Caco-2 (cell line): ENCODE measurements around the gene EPS15. TPM values are rescaled to one million over a fixed set of nuclear protein-coding genes. Genes with fewer than 3 reads are reported as not detected.
A peak's percentile ranks its signal among the peaks of the same experiment; 100 is the strongest.

Source experiments
- Bru-seq: library from RNA; stranded (reverse); fragments of 400-500 nt; gene quantifications from one replicate; lab custom pipeline; 2021; lab: Mats Ljungman, UMichigan
- BruChase-seq, 2 experiments: library from RNA; stranded (reverse); fragments of 400-500 nt; gene quantifications; one replicate each; lab custom pipeline; 2021; lab: Mats Ljungman, UMichigan
- BruUV-seq: library from RNA; stranded (reverse); fragments of 400-500 nt; replicated peaks from 2 replicates; lab custom pipeline; 2021; lab: Mats Ljungman, UMichigan
- CTCF ChIA-PET: fragments of 300-600 bp; sonication (Branson Sonifier 250); formaldehyde crosslinking; loops from one replicate; lab custom pipeline; 2022; ENCODE audit warnings: antibody characterized with exemption; lab: Charles Lee
- POLR2A ChIA-PET: fragments of 300-600 bp; sonication (Branson Sonifier 250); formaldehyde crosslinking; loops from one replicate; lab custom pipeline; 2022; ENCODE audit warnings: antibody characterized with exemption; lab: Charles Lee
- DNase-seq, 2 experiments: peaks; one replicate each; pipeline versions ENCODE4 v3.0.0 to v3.0.0-alpha.2; 2020 to 2022
- H3K27me3 ChIP-seq: replicated peaks from 2 replicates; pipeline ENCODE4 v1.6.0; 2011; ENCODE audit warnings: low read length; ENCODE audit not compliant: control insufficient read depth, insufficient read depth
- H3K36me3 ChIP-seq: 2 replicates; pipeline ENCODE4 v1.5.1; 2011; ENCODE audit warnings: low read length; ENCODE audit not compliant: control insufficient read depth, insufficient read depth
- H3K4me1 ChIP-seq: fragments of 250-450 bp; sonication (Bioruptor Pico); 2 replicates; pipeline ENCODE4 v1.5.1; 2020; ENCODE audit warnings: mild to moderate bottlenecking
- H3K4me3 ChIP-seq: 2 replicates; pipeline ENCODE4 v1.5.1; 2011; ENCODE audit warnings: low read depth, mild to moderate bottlenecking, control low read depth, low read length
- H3K9me3 ChIP-seq: fragments of 250-450 bp; sonication (Bioruptor Pico); 2 replicates; pipeline ENCODE4 v1.5.1; 2020; ENCODE audit warnings: mild to moderate bottlenecking, moderate library complexity
- H3K27ac Mint-ChIP-seq: one replicate; pipeline ENCODE4 v1.8.0; 2022; ENCODE audit warnings: mixed read lengths; ENCODE audit not compliant: unreplicated experiment
- H3K27me3 Mint-ChIP-seq: one replicate; pipeline ENCODE4 v1.8.0; 2022; ENCODE audit warnings: mixed read lengths; ENCODE audit not compliant: insufficient read depth, unreplicated experiment
- H3K36me3 Mint-ChIP-seq: one replicate; pipeline ENCODE4 v1.8.0; 2022; ENCODE audit warnings: mild to moderate bottlenecking, mixed read lengths; ENCODE audit not compliant: insufficient read depth, unreplicated experiment
- H3K4me1 Mint-ChIP-seq: one replicate; pipeline ENCODE4 v1.8.0; 2022; ENCODE audit warnings: low read depth, mixed read lengths; ENCODE audit not compliant: unreplicated experiment
- H3K4me3 Mint-ChIP-seq: one replicate; pipeline ENCODE4 v1.8.0; 2022; ENCODE audit warnings: mild to moderate bottlenecking, moderate library complexity, mixed read lengths; ENCODE audit not compliant: unreplicated experiment
- H3K9me3 Mint-ChIP-seq: one replicate; pipeline ENCODE4 v1.8.0; 2022; ENCODE audit warnings: mixed read lengths; ENCODE audit not compliant: unreplicated experiment
- intact Hi-C: fragments of 100-400 bp; cut with micrococcal nuclease; formaldehyde crosslinking; loops from one replicate; pipeline ENCODE4 v1.10.0; 2022; ENCODE audit not compliant: unreplicated experiment
- long read RNA-seq: library from polyadenylated mRNA; stranded (forward); transcript quantifications from one replicate; pipeline ENCODE4 v2.0.0, GENCODE V29; 2022
- total RNA-seq: library from RNA; stranded (reverse); gene quantifications from 2 replicates; pipeline ENCODE4 v1.2.3, GENCODE V29; 2022
- TF ChIP-seq, protein P1 (sequence below), 2 experiments: fragments of 200-600 bp in 1 of 2; IDR thresholded peaks; 1 replicate in 1 of 2; 2 replicates in 1 of 2; pipeline versions ENCODE4 v1.5.1 to v1.8.0; 2011 to 2022; ENCODE audit warnings: antibody characterized with exemption in 1 of 2, control low read depth in 1 of 2, inconsistent platforms in 1 of 2, low read depth in 1 of 2, low read length in 1 of 2, mild to moderate bottlenecking in 1 of 2, moderate library complexity in 1 of 2; ENCODE audit not compliant: insufficient read depth in 1 of 2, severe bottlenecking in 1 of 2, unreplicated experiment in 1 of 2

The EPS15 gene
- total RNA-seq = 39.2 and 41.5 TPM in 2 replicates
- Bru-seq, nascent RNA = percentile 79 among the genes with signal in this experiment
- percentile 76 among the genes with signal in this experiment for BruChase-seq, experiment 1, labeled RNA remaining after a 2-hour chase
- BruChase-seq, experiment 2, labeled RNA remaining after a 6-hour chase = percentile 77 among the genes with signal in this experiment
- long read RNA-seq, full-length matches to known transcripts = 16 of 27 reads
- long read RNA-seq, partial matches to known transcripts = 5 of 27 reads
- long read RNA-seq, other reads (novel, unspliced or antisense) = 6 of 27 reads

- peak; percentile 88 to 91 for DNase-seq
- Mint-ChIP-seq H3K27ac (peak within 1 kb of the TSS; percentile 89), H3K9me3 (no peaks in the 10 kb centered on the region), H3K4me1 (peaks cover 11% of the 10 kb centered on the region), H3K27me3 (no peaks in the 10 kb centered on the region), H3K36me3 (peaks cover 15% of the 10 kb centered on the region), H3K4me3 (peak within 1 kb of the TSS; percentile 95)
- POLR2A ChIA-PET = interaction anchor here (1.0 to 1.2 kb wide), 2 partner anchors 13 to 16 kb away, joined by 4 read pairs; no protein-coding TSS in a partner anchor
- TF ChIP-seq, protein P1, sequence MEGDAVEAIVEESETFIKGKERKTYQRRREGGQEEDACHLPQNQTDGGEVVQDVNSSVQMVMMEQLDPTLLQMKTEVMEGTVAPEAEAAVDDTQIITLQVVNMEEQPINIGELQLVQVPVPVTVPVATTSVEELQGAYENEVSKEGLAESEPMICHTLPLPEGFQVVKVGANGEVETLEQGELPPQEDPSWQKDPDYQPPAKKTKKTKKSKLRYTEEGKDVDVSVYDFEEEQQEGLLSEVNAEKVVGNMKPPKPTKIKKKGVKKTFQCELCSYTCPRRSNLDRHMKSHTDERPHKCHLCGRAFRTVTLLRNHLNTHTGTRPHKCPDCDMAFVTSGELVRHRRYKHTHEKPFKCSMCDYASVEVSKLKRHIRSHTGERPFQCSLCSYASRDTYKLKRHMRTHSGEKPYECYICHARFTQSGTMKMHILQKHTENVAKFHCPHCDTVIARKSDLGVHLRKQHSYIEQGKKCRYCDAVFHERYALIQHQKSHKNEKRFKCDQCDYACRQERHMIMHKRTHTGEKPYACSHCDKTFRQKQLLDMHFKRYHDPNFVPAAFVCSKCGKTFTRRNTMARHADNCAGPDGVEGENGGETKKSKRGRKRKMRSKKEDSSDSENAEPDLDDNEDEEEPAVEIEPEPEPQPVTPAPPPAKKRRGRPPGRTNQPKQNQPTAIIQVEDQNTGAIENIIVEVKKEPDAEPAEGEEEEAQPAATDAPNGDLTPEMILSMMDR (IDR thresholded peaks at IDR 0.05; ENCODE audit: insufficient read depth in 1 of 2, low read depth in 1 of 2, low read length in 1 of 2, severe bottlenecking in 1 of 2, unreplicated experiment in 1 of 2) = no peak
- CTCF ChIA-PET = interaction anchor here (2.3 kb wide), 1 partner anchor 16 kb away, joined by 12 read pairs; no protein-coding TSS in a partner anchor
- Histone ChIP-seq H3K9me3 (no peaks in the 10 kb centered on the region), H3K36me3 (no peaks in the 10 kb centered on the region), H3K4me1 (peaks cover 15% of the 10 kb centered on the region), H3K4me3 (peak within 1 kb of the TSS; percentile 85), H3K27me3 (no peaks in the 10 kb centered on the region)
- intact Hi-C loops = loop anchor here (2.0 kb wide), 1 partner anchor 108 kb away; no protein-coding TSS in a partner anchor
- BruUV-seq = no TSS peak
Observed at GRCh38 chr1:51519048-51519864, at the start of gene EPS15. Gene EPS15 (minus strand): TSS chr1:51519266. CDS start chr1:51519231, 35 bp downstream.

GRCh38 chr1:51568231-51568935, 49.3 kb upstream of the EPS15 start:
- H3K27me3 ChIP-seq = no peaks in the 10 kb centered on the region
- H3K36me3 ChIP-seq = no peaks in the 10 kb centered on the region
- CTCF ChIA-PET = no interaction called here
- peaks cover 43% of the 10 kb centered on the region for H3K4me1 ChIP-seq
- peak overlapping the region; percentile 98 for H3K27ac Mint-ChIP-seq
- TF ChIP-seq, protein P1 (IDR thresholded peaks at IDR 0.05; ENCODE audit: insufficient read depth in 1 of 2, low read depth in 1 of 2, low read length in 1 of 2, severe bottlenecking in 1 of 2, unreplicated experiment in 1 of 2) = no peak
- no peaks in the 10 kb centered on the region for H3K27me3 Mint-ChIP-seq
- intact Hi-C loops = loop anchor here (2.0 kb wide), 1 partner anchor 48 kb away; the partner anchor contains the start of gene OSBPL9
- H3K4me3 ChIP-seq = no peak overlapping the region
- BruUV-seq = no TSS peak
- DNase-seq = no peak
- no peaks in the 10 kb centered on the region for H3K36me3 Mint-ChIP-seq
- no peaks in the 10 kb centered on the region for H3K9me3 Mint-ChIP-seq
- no peaks in the 10 kb centered on the region for H3K9me3 ChIP-seq
- H3K4me1 Mint-ChIP-seq = peaks cover 15% of the 10 kb centered on the region
- H3K4me3 Mint-ChIP-seq = no peak overlapping the region
- POLR2A ChIA-PET = no interaction called here

GRCh38 chr1:51567653-51568052, 48.6 kb upstream of the EPS15 start:
- Histone ChIP-seq H3K4me3 (no peak overlapping the region), H3K9me3 (no peaks in the 10 kb centered on the region), H3K4me1 (peaks cover 43% of the 10 kb centered on the region), H3K36me3 (no peaks in the 10 kb centered on the region), H3K27me3 (no peaks in the 10 kb centered on the region)
- Mint-ChIP-seq H3K27me3 (no peaks in the 10 kb centered on the region), H3K27ac (no peak overlapping the region), H3K4me3 (no peak overlapping the region), H3K36me3 (no peaks in the 10 kb centered on the region), H3K4me1 (peaks cover 15% of the 10 kb centered on the region), H3K9me3 (no peaks in the 10 kb centered on the region)
- ChIA-PET CTCF (no interaction called here), POLR2A (no interaction called here)
- TF ChIP-seq, protein P1 (IDR thresholded peaks at IDR 0.05; ENCODE audit: insufficient read depth in 1 of 2, low read depth in 1 of 2, low read length in 1 of 2, severe bottlenecking in 1 of 2, unreplicated experiment in 1 of 2) = no peak
- no peak for DNase-seq
- intact Hi-C loops = loop anchor here (2.0 kb wide), 1 partner anchor 49 kb away; the partner anchor contains the start of gene OSBPL9
- no TSS peak for BruUV-seq
